Measurements from ENCODE around the gene USP33.

DNA sequence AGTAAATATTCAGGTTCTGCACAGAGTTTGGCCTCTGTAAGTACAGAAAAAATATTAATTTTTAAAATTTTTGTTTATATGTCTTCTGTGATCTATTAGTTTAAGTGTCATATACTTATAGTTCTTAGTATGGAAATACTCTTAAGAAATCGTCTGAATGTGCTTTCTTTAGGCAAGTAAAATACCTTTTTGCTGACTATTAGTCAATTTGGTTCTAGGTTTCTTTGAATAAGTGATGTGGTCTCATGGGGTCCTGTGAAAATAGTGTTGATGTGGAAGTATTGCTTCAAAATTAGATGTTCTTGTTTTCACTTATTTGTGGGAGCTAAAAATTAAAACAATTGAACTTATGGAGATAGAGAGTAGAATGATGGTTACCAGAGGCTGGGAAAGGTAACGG is 43.7 kb upstream of the USP33 start:
- TF ChIP-seq BACH1 (tag; IDR thresholded peaks at IDR 0.05): no peak
- TF ChIP-seq GABPB1 (CRISPR knock-in tag; IDR thresholded peaks at IDR 0.05): no peak
- TF ChIP-seq ZNF282 (CRISPR knock-in tag; IDR thresholded peaks at IDR 0.05): no peak
